ENCODE data around the gene MAPK8IP1.

The MAPK8IP1 gene

GRCh38 chr11:45927684-45928413, 42.4 kb downstream of the MAPK8IP1 start:
- no peak for DNase-seq

GRCh38 chr11:45928535-45929215, 43.2 kb downstream of the MAPK8IP1 start:
- DNase-seq, result no peak

- no peak for DNase-seq
Observed at GRCh38 chr11:45929486-45930030, 44.1 kb downstream of the MAPK8IP1 start.

GRCh38 chr11:45930031-45930794, 44.8 kb downstream of the MAPK8IP1 start:
- peak; percentile 38 for DNase-seq

GRCh38 chr11:45930951-45931570, 45.6 kb downstream of the MAPK8IP1 start:
- DNase-seq, result no peak

- DNase-seq, result no peak
Observed at GRCh38 chr11:45931739-45932138, 46.3 kb downstream of the MAPK8IP1 start.

- DNase-seq, result no peak
Observed at GRCh38 chr11:45932217-45932616, 46.8 kb downstream of the MAPK8IP1 start.

- DNase-seq, result no peak
Observed at GRCh38 chr11:45933131-45933831, 47.8 kb downstream of the MAPK8IP1 start.

- no peak for DNase-seq
Observed at GRCh38 chr11:45933846-45934579, 48.6 kb downstream of the MAPK8IP1 start.

- no peak for DNase-seq
Observed at GRCh38 chr11:45934580-45935318, 49.3 kb downstream of the MAPK8IP1 start.

- DNase-seq, result no peak
Observed at GRCh38 chr11:45935349-45936064, 50.1 kb downstream of the MAPK8IP1 start.

- no peak for DNase-seq
Observed at GRCh38 chr11:45936511-45937054, 51.1 kb downstream of the MAPK8IP1 start.

- DNase-seq, result no peak
Observed at GRCh38 chr11:45937916-45938315, 52.5 kb downstream of the MAPK8IP1 start.

GRCh38 chr11:45939836-45940235, 54.4 kb downstream of the MAPK8IP1 start:
- no peak for DNase-seq

- DNase-seq, result no peak
Observed at GRCh38 chr11:45941285-45941684, 55.8 kb downstream of the MAPK8IP1 start.

- no peak for DNase-seq
Observed at GRCh38 chr11:45942381-45942780, 56.9 kb downstream of the MAPK8IP1 start.

GRCh38 chr11:45945397-45945999, 60.0 kb downstream of the MAPK8IP1 start:
- no peak for DNase-seq

GRCh38 chr11:45947885-45948284, 62.4 kb downstream of the MAPK8IP1 start:
- DNase-seq, result no peak

GRCh38 chr11:45948356-45948755, 62.9 kb downstream of the MAPK8IP1 start:
- no peak for DNase-seq
